Measurements from ENCODE around the gene STXBP1. TPM values are rescaled to one million over a fixed set of nuclear protein-coding genes. Genes with fewer than 3 reads are reported as not detected.

Gene STXBP1
- total and polyA plus RNA-seq, 2 of the 4 experiments (the other 2 are of a cell fraction), result 15.8 to 22.6 TPM

- ChIA-PET CTCF (no interaction called here), POLR2A (ENCODE audit: unreplicated experiment) (no interaction called here)
- DNase-seq (no peak), ATAC-seq (ENCODE audit: low read depth) (no peak)
- H3K4me1 ChIP-seq (ENCODE audit: control insufficient read depth, insufficient read depth, low read length), result no peaks in the 10 kb centered on the region
- no peak overlapping the region for H3K9ac ChIP-seq (ENCODE audit: low read depth, low read length)
- no peak overlapping the region for H4K8ac ChIP-seq (ENCODE audit: low read depth in 2 of 2, low read length in 2 of 2)
- peaks cover 8 to 13% of the 10 kb centered on the region in 2 experiments; a peak in 3 of 4 replicates for H3K79me1 ChIP-seq (ENCODE audit: low read depth in 1 of 2, low read length in 2 of 2)
- no peaks in the 10 kb centered on the region for H3K27me3 ChIP-seq (ENCODE audit: control insufficient read depth, insufficient read depth, low read length)
- no peak overlapping the region for H2BK120ac ChIP-seq (ENCODE audit: low read depth, low read length)
- no TSS peak for BruUV-seq (replicated peaks)
- intact Hi-C loops (cut with micrococcal nuclease), result no loop called here
- no peak overlapping the region for H4K5ac ChIP-seq (ENCODE audit: low read depth, low read length)
- TF ChIP-seq CHD1 (IDR thresholded peaks at IDR 0.05; ENCODE audit: low read depth, low read length) (no peak), RAD21 (IDR thresholded peaks at IDR 0.05; ENCODE audit: low read length) (no peak), USF2 (IDR thresholded peaks at IDR 0.05; ENCODE audit: low read depth, low read length) (no peak), CEBPB (IDR thresholded peaks at IDR 0.05; ENCODE audit: low read depth, low read length) (no peak), SMC3 (IDR thresholded peaks at IDR 0.05; ENCODE audit: low read depth, low read length) (no peak), MXI1 (IDR thresholded peaks at IDR 0.05; ENCODE audit: borderline replicate concordance, low read depth, low read length) (no peak), POLR2A (IDR thresholded peaks at IDR 0.05; ENCODE audit: low read depth, low read length) (no peak)
- dilution Hi-C loops (cut with HindIII; ENCODE audit: low sequenced_read_pairs, unreplicated experiment), result no loop called here
- no peak overlapping the region for H2AK5ac ChIP-seq (ENCODE audit: low read depth, low read length)
- in situ Hi-C loops (cut with MboI; ENCODE audit: low sequenced_read_pairs), result no loop called here
- peaks cover 8% of the 10 kb centered on the region for H3K36me3 ChIP-seq (ENCODE audit: control insufficient read depth, insufficient read depth, low read length)
- H3K56ac ChIP-seq (ENCODE audit: extremely low read depth, insufficient read depth, low read length), result no peak overlapping the region
- H3K4me3 ChIP-seq (ENCODE audit: insufficient read depth, low read depth, low read length), result no peak overlapping the region
- no peak overlapping the region for H4K91ac ChIP-seq (ENCODE audit: insufficient read depth, low read depth, low read length)
- H3K9me1 ChIP-seq (ENCODE audit: insufficient read depth, low read length), result 0 out of 2 replicates have a peak, but pooled peaks cover 11% of the 10 kb centered on the region
- no peak overlapping the region for H2BK20ac ChIP-seq (ENCODE audit: low read depth, low read length)
- no peak overlapping the region for H3K4ac ChIP-seq (ENCODE audit: low read depth, low read length)
- no peak overlapping the region for H3K27ac ChIP-seq (ENCODE audit: insufficient read depth, low read length)
- no peak overlapping the region for H3K4me2 ChIP-seq (ENCODE audit: low read depth, low read length)
- no peak overlapping the region for H3K18ac ChIP-seq (ENCODE audit: low read depth, low read length)
- H2AK9ac ChIP-seq (replicated peaks; ENCODE audit: low read depth, low read length, poor library complexity), result peak overlapping the region; percentile 14
- H3K9me3 ChIP-seq (ENCODE audit: control insufficient read depth, insufficient read depth, low read length), result no peaks in the 10 kb centered on the region
- peaks cover 6% of the 10 kb centered on the region; the same call in 1 of the 2 replicates for H4K20me1 ChIP-seq (ENCODE audit: insufficient read depth, low read length)
- H3K23ac ChIP-seq (ENCODE audit: low read depth, low read length), result no peak overlapping the region
- H2BK15ac ChIP-seq (ENCODE audit: low read depth, low read length), result no peak overlapping the region
- H2AFZ ChIP-seq (replicated peaks; ENCODE audit: low read length, poor library complexity), result no peak overlapping the region
- no peak overlapping the region for H2BK5ac ChIP-seq (ENCODE audit: low read depth, low read length, poor library complexity, severe bottlenecking)
- H3K14ac ChIP-seq (replicated peaks; ENCODE audit: low read depth, low read length), result no peak overlapping the region
- WGBS, 2 experiments (ENCODE audit: extremely low coverage in 2 of 2, insufficient read length in 1 of 2), result no CpG with 5 or more reads among the region's 3 CpGs
Observed at GRCh38 chr9:127650518-127650917, 38.4 kb downstream of the STXBP1 start.
